LNCaP clone FGC (cell line): Measurements from ENCODE around the gene GMPR2.
"Not testable (repeated sequence)": the region's sequence is repeated elsewhere in the genome, so short reads cannot be mapped to it uniquely, and the experiment has no call there.

Experiments
- DNase-seq: peaks from one replicate; pipeline ENCODE4 v3.0.0-alpha.2; 2011; ENCODE audit warnings: low read depth
- H3K4me3 ChIP-seq: 2 replicates; pipeline ENCODE4 v1.5.1; 2011; ENCODE audit warnings: mild to moderate bottlenecking, low read depth, low read length, control low read depth
- TF ChIP-seq, protein P1 (sequence below): IDR thresholded peaks from 2 replicates; pipeline ENCODE4 v1.5.1; 2012; ENCODE audit warnings: mild to moderate bottlenecking; ENCODE audit not compliant: control insufficient read depth, insufficient read depth; ENCODE audit errors: extremely low read depth

Gene GMPR2

DNA sequence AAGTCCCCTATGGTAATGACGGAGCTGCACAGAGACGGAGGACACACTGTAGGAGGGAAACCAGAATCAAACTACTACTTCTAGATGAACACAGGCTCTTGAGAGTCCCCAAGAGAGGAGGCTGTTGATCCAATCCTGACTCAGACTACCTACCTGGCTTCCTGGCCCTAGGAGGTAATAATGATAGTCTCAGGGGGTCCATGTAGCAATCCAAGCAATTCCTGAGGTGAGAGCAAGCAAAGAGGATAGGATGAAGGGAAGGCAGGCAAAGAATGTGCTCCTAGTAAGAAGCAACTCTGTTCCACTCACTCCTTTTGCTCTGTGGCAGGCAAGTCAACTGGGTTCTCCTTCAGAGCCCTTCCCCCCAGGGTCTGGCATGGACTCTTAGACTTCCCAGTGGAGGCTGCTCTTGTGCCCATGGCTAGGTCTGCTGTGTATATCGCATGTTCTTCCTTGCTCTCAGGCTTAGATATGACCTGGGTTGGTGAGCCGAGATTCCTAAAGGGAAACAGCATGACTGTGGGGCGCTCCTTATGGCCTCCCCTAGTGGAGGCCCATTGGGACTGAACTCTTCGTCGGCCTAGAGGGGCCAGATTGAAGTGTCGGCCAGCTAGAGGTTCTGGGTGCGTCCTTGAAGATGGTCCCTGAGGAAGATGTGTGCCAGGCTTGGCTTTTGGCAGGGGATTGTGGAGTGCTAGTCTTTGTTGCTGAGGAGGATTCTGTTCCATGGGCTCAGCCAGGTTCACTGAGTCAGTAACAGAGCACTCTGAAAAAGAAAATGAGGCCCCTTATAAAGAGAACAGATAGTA, 7.6 kb downstream of the GMPR2 start:
- DNase-seq: no peak
- H3K4me3 ChIP-seq: no peak overlapping the region
- TF ChIP-seq, protein P1, sequence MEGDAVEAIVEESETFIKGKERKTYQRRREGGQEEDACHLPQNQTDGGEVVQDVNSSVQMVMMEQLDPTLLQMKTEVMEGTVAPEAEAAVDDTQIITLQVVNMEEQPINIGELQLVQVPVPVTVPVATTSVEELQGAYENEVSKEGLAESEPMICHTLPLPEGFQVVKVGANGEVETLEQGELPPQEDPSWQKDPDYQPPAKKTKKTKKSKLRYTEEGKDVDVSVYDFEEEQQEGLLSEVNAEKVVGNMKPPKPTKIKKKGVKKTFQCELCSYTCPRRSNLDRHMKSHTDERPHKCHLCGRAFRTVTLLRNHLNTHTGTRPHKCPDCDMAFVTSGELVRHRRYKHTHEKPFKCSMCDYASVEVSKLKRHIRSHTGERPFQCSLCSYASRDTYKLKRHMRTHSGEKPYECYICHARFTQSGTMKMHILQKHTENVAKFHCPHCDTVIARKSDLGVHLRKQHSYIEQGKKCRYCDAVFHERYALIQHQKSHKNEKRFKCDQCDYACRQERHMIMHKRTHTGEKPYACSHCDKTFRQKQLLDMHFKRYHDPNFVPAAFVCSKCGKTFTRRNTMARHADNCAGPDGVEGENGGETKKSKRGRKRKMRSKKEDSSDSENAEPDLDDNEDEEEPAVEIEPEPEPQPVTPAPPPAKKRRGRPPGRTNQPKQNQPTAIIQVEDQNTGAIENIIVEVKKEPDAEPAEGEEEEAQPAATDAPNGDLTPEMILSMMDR: no peak

DNA sequence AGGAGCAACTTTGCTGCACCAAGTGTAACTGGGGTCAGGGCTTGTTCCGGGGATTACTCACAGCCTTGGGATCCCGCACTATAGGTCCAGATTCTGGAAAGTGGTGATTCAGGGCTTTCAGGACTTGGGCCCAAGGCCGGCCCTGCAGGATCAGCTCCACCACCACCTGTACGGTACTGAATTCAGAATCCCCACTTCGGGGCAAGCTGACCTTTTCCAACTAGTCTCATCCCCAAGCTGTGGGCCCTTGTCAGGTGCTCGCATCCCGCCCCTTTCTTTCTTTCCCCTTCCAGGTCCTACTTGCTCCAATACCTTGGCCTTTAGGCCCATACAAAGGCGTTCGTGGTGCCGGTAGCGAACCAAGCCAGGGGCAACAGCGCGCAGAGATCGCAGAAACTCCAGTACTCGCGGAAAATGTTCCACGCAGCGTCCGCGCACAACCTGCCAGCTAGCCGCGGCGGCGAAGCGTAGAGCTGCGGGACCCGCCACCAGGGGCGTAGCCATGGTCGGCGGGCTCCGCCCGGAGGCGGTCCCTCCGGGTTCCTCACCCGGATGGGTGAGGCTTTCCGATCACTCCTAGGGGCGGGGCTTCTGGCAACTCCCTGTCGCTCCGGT, 9.2 kb downstream of the GMPR2 start:
- H3K4me3 ChIP-seq: peak overlapping the region; percentile 86
- TF ChIP-seq, protein P1: 0 out of 2 replicates have a peak, but pooled peaks have one; percentile 8
- no peak for DNase-seq

DNA sequence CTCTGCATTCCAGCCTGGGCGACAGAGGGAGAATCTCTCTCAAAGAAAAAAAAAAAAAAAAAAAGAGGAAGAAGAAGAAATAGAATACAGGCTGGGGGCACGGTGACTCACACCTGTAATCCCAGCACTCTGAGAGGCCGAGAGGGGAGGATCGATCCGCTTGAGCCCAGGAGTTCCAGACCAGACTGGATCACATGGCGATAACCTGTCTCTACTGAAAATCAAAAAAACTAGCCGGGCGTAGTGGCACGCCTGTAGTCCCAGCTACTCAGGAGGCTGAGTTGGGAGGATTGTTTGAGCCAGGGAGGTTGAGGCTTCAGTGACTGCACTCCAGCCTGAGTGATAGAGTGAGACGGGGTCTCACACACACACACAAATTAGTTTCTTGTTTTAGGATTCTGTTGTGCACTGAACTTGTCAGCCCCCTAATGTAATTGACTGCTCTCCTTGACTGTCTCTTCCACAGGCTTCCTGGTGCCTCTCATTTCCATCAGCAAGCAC, 10.7 kb downstream of the GMPR2 start:
- TF ChIP-seq, protein P1: no peak
- peak overlapping the region; percentile 86 for H3K4me3 ChIP-seq
- no peak for DNase-seq

DNA sequence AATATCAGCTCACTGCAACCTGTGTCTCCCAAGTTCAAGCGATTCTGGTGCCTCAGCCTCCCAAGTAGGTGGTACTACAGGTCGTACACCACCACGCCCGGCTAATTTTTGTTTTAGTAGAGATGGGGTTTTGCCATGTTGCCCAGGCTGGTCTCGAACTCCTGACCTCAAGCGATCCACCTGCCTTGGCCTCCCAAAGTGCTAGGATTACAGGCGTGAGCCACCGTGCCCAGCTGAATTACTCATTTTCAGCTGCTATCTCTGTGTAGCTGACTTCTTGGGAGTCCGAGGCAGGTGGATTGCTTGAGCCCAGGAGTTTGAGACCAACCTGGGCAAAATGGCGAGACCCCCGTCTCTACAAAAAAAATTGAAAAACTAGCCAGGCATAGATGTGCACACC, 12.6 kb downstream of the GMPR2 start:
- not testable (repeated sequence) for DNase-seq, H3K4me3 ChIP-seq

DNA sequence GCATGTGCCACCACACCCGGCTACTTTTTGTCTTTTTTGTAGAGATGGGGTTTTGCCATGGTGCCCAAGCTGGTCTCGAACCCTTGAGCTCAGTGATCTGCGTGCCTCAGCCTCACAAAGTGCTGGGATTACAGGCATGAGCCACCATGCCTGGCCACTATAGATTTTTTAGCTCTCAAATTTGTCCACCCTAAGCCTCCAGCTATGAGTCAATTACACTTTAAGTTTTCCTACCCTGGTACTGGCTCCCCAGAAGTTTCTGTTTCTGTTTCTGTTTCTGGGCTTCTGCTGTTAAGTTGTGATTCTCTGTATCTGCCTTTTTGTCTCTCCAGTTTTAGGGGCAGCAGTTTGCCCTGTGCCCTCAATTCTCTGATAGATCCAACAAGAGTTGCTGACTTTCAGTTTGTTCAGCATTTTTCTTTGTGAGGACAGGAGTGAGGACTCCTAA, 14.1 kb downstream of the GMPR2 start:
- H3K4me3 ChIP-seq: no peak overlapping the region
- TF ChIP-seq, protein P1: no peak
- DNase-seq: no peak

DNA sequence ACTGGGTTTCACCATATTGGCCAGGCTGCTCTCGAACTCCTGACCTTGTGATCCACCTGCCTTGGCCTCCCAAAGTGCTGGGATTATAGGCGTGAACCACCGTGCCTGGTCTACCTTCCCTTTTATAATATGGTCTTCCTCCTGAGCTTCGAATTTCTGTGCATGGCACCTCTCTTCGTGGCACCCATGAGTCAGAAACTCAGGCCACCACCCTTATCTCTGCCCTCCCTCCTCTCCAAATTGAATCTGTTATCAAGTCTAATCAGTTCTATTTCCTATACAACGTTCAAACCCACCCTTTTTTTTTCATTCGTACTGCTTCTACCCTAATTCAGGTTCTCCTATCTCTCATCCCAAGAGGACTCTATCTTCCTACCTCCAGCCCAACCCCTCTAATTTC, 14.7 kb downstream of the GMPR2 start:
- no peak overlapping the region for H3K4me3 ChIP-seq
- TF ChIP-seq, protein P1: no peak
- DNase-seq: no peak

- TF ChIP-seq, protein P1: no peak
- no peak for DNase-seq
These were observed 16.7 kb downstream of the GMPR2 start for GRCh38 chr14:24249230-24250021.

More at GRCh38 chr14:24249230-24250021, 16.7 kb downstream of the GMPR2 start:
- H3K4me3 ChIP-seq: no peak overlapping the region
